ENCODE data around the gene BSDC1.
A peak's percentile ranks its signal among the peaks of the same experiment; 100 is the strongest.

Gene BSDC1

GRCh38 chr1:32393832-32394140, 455 bp downstream of the BSDC1 start:
- DNase-seq (ENCODE audit: low read depth), result no peak

GRCh38 chr1:32393136-32393535, 1.1 kb downstream of the BSDC1 start:
- DNase-seq (ENCODE audit: low read depth), result no peak

- no peak for DNase-seq (ENCODE audit: low read depth)
These were observed 1.9 kb downstream of the BSDC1 start for GRCh38 chr1:32392325-32392724.

DNA sequence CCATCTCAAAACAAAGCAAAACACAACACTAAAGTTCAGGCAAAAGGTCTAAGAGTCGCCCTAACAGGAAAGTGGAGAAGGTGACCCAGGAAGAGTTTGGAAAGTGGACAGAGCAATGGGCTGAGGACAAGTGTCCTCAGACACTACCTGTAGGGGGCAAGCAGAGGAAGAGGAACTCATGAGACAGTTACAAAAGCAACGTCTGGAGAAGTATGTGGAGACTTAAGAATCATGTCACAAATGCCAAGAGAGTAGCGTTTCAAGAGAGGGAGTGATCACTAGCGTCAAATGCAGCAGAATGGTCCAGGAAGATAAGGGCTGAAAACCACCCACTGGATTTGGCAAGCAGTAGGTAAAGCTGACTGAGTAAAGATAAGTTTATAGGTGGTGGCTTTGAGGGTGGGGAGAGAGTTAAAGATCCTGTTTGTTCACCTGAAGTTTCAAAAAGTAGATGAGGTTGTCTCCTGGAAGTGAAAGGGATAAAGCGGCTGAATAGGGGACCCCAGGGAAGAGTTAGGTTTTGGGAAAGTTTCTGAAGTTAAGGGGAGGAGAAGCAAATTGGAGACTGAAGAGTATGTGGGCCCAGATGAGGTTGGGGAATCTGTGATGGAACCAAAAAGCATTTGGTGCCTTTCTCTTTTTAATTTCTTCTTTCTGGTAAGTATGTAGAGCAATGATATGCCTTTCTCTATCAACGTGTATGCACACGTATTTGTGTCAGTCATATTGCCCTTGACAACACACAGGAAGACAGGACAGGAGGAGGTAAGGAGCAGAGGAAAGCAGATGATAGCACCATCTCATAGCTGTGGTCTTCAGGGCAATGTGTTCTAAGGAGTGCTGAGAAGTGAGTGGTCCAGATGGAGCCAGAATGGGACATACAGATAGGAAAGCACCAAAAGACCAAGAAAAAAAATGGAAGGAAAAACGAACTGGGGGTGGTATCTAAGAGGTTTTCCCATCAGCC, 3.1 kb downstream of the BSDC1 start:
- DNase-seq (ENCODE audit: low read depth), result no peak

GRCh38 chr1:32388641-32389040, 5.6 kb downstream of the BSDC1 start:
- no peak for DNase-seq (ENCODE audit: low read depth)

- DNase-seq (ENCODE audit: low read depth), result no peak
These were observed 7.4 kb downstream of the BSDC1 start for GRCh38 chr1:32386676-32387392.

GRCh38 chr1:32380057-32380456, 14.2 kb downstream of the BSDC1 start:
- no peak for DNase-seq (ENCODE audit: low read depth)

DNA sequence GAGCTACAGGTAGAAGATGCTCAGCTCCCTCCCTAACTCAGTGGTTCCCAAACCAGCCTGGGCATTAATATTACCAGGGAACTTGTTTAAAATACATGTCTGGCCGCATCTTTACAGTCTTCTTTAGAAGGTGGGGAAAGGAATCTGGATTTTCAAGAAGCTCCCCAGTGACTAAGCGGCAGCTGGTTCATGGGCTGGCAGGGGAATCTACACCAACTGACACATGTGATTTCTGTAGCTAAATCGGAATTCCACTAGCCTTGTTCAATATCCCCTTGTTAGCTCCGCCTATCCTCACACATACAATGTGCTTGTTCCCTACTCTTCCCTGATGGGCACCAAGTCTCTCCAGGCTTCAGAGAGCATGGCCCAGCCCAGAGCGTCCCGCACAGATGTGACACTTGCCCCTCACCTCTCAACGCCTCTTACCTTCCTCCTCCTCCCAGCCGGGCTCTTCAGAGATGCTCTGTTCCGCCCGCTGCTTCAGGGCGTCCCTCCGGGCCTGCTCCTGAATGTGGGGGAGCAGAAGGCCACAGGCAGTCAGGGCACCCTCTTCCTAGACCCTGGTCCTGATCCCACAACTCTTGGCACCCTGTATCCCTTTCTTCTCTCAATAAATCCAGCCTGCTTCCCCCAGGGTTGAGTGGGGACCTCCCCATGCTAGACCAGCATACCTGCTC, 16.6 kb downstream of the BSDC1 start:
- no peak for DNase-seq (ENCODE audit: low read depth)

DNA sequence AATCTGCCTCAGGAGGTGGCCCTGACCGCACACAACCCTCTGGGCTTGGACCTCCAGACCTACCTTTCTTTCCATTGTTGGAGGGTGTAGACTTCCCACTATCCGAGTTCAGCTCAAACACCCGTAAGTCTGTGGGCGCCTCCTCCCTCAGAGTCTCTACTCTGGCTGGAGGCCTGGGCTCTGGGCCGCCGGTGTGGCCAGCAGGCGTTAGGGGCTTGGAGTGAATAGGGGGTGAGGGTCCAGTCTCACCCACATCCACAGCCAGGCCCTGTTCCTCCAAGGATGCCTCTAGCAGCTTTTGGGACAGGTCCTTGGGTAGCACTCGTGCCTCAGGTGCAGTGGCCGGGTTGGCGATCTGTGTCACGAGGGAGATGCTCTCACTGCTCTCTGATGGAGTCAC, 18.0 kb downstream of the BSDC1 start:
- DNase-seq (ENCODE audit: low read depth), result no peak

GRCh38 chr1:32373996-32374592, 20.1 kb downstream of the BSDC1 start:
- no peak for DNase-seq (ENCODE audit: low read depth)

- DNase-seq (ENCODE audit: low read depth), result peak; percentile 26
These were observed 22.0 kb downstream of the BSDC1 start for GRCh38 chr1:32372149-32372756.

DNA sequence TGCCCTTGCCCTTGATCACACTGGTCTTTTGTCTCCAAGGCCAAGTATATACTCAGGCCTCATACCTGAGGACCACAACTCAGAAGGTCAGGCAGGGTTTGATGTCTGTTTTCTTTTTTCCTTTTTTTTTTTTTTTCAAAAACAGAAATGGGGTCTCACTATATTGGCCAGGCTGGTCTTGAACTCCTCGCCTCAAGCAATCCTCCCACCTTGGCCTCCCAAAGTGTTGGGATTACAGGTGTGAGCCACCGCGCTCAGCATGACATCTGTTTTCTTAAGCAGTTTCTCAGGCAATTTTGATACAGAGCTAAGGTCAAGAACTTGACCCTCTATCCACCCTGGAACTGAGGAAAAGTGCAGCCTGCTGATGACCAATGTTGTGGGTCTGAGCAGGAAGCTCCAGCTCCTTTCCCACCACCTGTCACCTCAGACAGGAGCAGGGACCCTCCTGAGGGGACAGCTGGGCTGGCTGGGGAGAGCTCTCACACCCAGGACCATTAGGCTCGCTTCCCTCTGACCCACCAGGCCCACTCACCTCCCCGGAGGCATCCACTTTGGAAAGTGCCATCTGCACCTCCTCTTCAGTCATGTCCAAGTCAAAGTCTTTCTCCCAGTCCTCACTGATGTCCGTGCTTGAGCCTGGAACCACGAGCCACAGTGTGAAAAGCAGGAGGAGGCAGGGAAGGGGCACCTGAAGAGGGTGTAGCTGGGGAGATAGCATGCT, 26.2 kb downstream of the BSDC1 start:
- no peak for DNase-seq (ENCODE audit: low read depth)

GRCh38 chr1:32365445-32365844, 28.8 kb downstream of the BSDC1 start:
- no peak for DNase-seq (ENCODE audit: low read depth)

GRCh38 chr1:32364836-32365235, 29.4 kb downstream of the BSDC1 start:
- no peak for DNase-seq (ENCODE audit: low read depth)

GRCh38 chr1:32363713-32364112, 30.5 kb downstream of the BSDC1 start:
- no peak for DNase-seq (ENCODE audit: low read depth)

DNA sequence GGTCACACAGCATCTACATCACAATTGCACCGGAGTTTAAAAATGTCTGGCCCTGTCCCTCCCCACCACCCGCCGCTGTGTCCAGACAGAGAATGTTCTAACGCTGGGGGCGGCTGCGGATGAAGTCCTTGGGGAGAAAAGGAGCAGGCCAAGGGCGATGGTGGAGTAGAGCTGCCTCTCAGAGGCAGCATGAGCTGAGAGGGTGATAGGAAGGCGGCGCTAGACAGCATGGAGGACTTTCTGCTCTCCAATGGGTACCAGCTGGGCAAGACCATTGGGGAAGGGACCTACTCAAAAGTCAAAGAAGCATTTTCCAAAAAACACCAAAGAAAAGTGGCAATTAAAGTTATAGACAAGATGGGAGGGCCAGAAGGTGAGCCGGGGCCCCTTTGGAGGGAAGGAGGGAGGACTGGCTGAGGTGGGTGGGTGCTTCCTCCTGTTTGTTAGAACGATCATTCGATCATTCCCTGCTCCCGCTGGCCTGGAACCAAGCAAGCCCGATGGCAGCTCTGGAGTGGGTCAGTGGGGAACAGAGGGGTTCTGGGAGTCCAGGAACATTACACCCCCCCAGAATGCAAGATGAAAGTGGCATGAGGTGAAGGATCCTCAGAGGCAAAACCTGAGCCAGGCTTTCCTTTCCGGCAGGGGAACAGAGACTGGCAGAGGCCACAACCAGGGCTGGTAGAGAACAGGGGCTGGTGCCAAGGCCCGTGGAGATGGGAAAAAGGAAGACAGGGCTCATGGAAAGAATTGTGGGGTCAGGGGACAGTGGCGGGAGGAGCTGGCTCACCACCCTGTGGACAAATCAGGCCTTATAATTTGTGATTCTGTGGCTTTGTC, 31.5 kb downstream of the BSDC1 start, which contains the start of the genes FAM229A and TSSK3:
TSS of gene FAM229A (minus strand) at position 12 of the 840 bp plus-strand sequence. CDS start 394 bp downstream, outside the sequence.
TSS of gene TSSK3 (plus strand) at position 66 of the 840 bp plus-strand sequence. CDS start at position 229, 163 bp downstream.
- DNase-seq (ENCODE audit: low read depth), result no peak

DNA sequence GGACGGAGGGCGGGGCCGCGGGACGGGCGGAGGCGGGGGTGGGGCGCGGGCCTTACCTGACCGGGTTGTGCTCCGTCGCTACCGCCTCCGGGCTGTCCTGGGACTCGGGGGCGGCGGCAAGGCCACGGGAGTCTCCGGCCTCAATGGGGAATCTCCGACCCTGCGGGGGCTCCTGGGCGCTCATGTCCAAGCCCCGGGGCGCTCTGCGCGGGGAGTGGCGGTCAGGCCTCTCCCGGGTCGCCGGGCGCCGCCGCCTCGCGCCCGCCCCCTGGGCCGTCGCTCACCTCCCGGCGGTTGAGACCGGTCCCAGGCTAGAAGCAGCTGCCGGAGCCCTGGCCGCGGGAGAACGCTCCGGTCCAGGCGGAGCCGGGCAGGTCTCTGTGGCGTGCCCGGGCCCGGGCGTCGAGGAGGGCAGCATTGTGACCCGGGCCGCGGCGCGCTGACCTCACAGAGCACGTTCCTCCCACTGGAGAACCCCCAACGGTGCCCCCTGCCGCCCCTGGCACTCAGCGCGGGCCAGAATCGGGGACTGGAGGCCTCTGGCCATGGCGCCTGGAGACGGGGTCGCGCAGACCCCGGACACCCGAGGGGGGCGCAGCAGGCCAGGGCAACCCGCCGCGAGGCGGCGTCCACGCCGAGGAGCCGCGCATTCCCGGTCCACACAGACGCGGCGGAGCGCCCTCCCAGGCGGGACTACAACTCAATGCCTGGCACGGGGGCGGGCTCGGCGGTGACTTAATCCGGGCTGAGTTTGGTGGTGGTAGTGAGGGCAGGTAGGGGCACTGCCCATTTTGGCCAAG, 32.4 kb downstream of the BSDC1 start:
- peak; percentile 22 for DNase-seq (ENCODE audit: low read depth)

- no peak for DNase-seq (ENCODE audit: low read depth)
These were observed 33.0 kb downstream of the BSDC1 start for GRCh38 chr1:32361308-32361673.

DNA sequence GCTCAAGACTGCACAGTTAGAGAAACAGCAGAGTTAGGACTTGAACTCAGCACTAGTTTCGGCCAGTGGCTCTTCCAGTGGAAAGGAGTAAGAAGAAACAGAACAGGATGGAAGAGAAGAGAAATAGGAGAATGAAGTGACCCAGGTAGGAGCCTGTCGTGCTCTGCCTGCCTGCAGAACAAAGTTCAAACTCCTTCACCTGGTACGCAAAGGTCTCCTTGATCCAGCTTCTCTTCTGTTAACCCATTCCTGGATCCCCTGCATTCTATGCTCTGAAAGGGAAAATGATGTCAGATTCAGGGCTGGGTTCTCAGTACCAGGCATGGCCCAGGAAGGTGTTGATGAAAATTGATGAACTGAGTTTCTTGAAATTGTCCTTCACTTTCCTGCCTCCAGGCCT, 35.8 kb downstream of the BSDC1 start:
- no peak for DNase-seq (ENCODE audit: low read depth)

Measured in stimulated activated CD4-positive, alpha-beta T cell treated with anti-CD3 and anti-CD28 coated beads, Interleukin-2, amount 100 ng/mL, for 4 hours (primary cell).